MG63 (cell line): ENCODE results near the gene AGFG2. TPM values are rescaled to one million over a fixed set of nuclear protein-coding genes. Genes with fewer than 3 reads are reported as not detected.
"Not testable (repeated sequence)": the region's sequence is repeated elsewhere in the genome, so short reads cannot be mapped to it uniquely, and the experiment has no call there.

Experiments
- DNase-seq: peaks from one replicate; pipeline ENCODE4 v3.0.0-alpha.2; 2020
- H3K27me3 ChIP-seq: fragments of 250-450 bp; sonication (Bioruptor Pico); 2 replicates; pipeline ENCODE4 v1.5.1; 2020; ENCODE audit warnings: mild to moderate bottlenecking, moderate library complexity
- H3K36me3 ChIP-seq: fragments of 250-450 bp; sonication (Bioruptor Pico); 2 replicates; pipeline ENCODE4 v1.5.1; 2020; ENCODE audit warnings: mild to moderate bottlenecking, moderate library complexity
- H3K4me3 ChIP-seq: fragments of 250-450 bp; sonication (Bioruptor Pico); 2 replicates; pipeline ENCODE4 v1.5.1; 2020; ENCODE audit warnings: mild to moderate bottlenecking, moderate library complexity
- H3K9me3 ChIP-seq: fragments of 250-450 bp; sonication (Bioruptor Pico); 2 replicates; pipeline ENCODE4 v1.5.1; 2020; ENCODE audit warnings: mild to moderate bottlenecking, moderate library complexity
- total RNA-seq: library from RNA; depleted of rRNA; stranded (reverse); fragments of >200 nt; shearing (Covaris generic); gene quantifications from 2 replicates; pipeline ENCODE4 v1.2.3, GENCODE V29; 2014; ENCODE audit warnings: low replicate concordance

The AGFG2 gene
- total RNA-seq, 1 experiment from 2014 or later = 10.2 TPM

GRCh38 chr7:100563809-100564400 lies 24.9 kb downstream of the AGFG2 start:
- no peaks in the 10 kb centered on the region for H3K27me3 ChIP-seq
- H3K9me3 ChIP-seq = no peaks in the 10 kb centered on the region
- peak; percentile 41 for DNase-seq
- H3K36me3 ChIP-seq = no peaks in the 10 kb centered on the region
- no peak overlapping the region for H3K4me3 ChIP-seq

GRCh38 chr7:100564405-100564804 lies 25.4 kb downstream of the AGFG2 start:
- not testable (repeated sequence) for DNase-seq, H3K4me3 ChIP-seq, H3K36me3 ChIP-seq, H3K9me3 ChIP-seq, H3K27me3 ChIP-seq

GRCh38 chr7:100565133-100565571 lies 26.1 kb downstream of the AGFG2 start:
- Histone ChIP-seq H3K36me3 (no peaks in the 10 kb centered on the region), H3K4me3 (no peak overlapping the region), H3K9me3 (no peaks in the 10 kb centered on the region), H3K27me3 (no peaks in the 10 kb centered on the region)
- DNase-seq = no peak

GRCh38 chr7:100566018-100566531 lies 27.1 kb downstream of the AGFG2 start:
- H3K36me3 ChIP-seq = no peaks in the 10 kb centered on the region
- no peak for DNase-seq

GRCh38 chr7:100567031-100567730 lies 28.2 kb downstream of the AGFG2 start:
- Histone ChIP-seq H3K27me3 (no peaks in the 10 kb centered on the region), H3K36me3 (no peaks in the 10 kb centered on the region), H3K4me3 (no peak overlapping the region), H3K9me3 (no peaks in the 10 kb centered on the region)
- no peak for DNase-seq

More at GRCh38 chr7:100566018-100566531, 27.1 kb downstream of the AGFG2 start:
- Histone ChIP-seq H3K27me3 (no peaks in the 10 kb centered on the region), H3K4me3 (no peak overlapping the region), H3K9me3 (no peaks in the 10 kb centered on the region)

- DNase-seq = no peak
Measured at GRCh38 chr7:100567751-100568175, 28.8 kb downstream of the AGFG2 start.

GRCh38 chr7:100568176-100568895 lies 29.3 kb downstream of the AGFG2 start:
- DNase-seq = no peak
- Histone ChIP-seq H3K27me3 (no peaks in the 10 kb centered on the region), H3K36me3 (no peaks in the 10 kb centered on the region), H3K9me3 (no peaks in the 10 kb centered on the region), H3K4me3 (no peak overlapping the region)

More at GRCh38 chr7:100567751-100568175, 28.8 kb downstream of the AGFG2 start:
- Histone ChIP-seq H3K4me3 (no peak overlapping the region), H3K36me3 (no peaks in the 10 kb centered on the region), H3K9me3 (no peaks in the 10 kb centered on the region), H3K27me3 (no peaks in the 10 kb centered on the region)

GRCh38 chr7:100568896-100569844 lies 30.2 kb downstream of the AGFG2 start:
- no peaks in the 10 kb centered on the region for H3K27me3 ChIP-seq
- DNase-seq = no peak
- no peak overlapping the region for H3K4me3 ChIP-seq
- no peaks in the 10 kb centered on the region for H3K9me3 ChIP-seq
- H3K36me3 ChIP-seq = no peaks in the 10 kb centered on the region

- H3K9me3 ChIP-seq = no peaks in the 10 kb centered on the region
- H3K4me3 ChIP-seq = no peak overlapping the region
- no peak for DNase-seq
- no peaks in the 10 kb centered on the region for H3K27me3 ChIP-seq
- no peaks in the 10 kb centered on the region for H3K36me3 ChIP-seq
Measured at GRCh38 chr7:100570954-100571828, 32.2 kb downstream of the AGFG2 start.

- DNase-seq = no peak
- Histone ChIP-seq H3K4me3 (no peak overlapping the region), H3K27me3 (no peaks in the 10 kb centered on the region), H3K36me3 (no peaks in the 10 kb centered on the region), H3K9me3 (no peaks in the 10 kb centered on the region)
Measured at GRCh38 chr7:100571829-100572116, 32.8 kb downstream of the AGFG2 start.

- no peak for DNase-seq
- no peaks in the 10 kb centered on the region for H3K27me3 ChIP-seq
- no peaks in the 10 kb centered on the region for H3K9me3 ChIP-seq
Measured at GRCh38 chr7:100572281-100572948, 33.4 kb downstream of the AGFG2 start.

GRCh38 chr7:100572949-100573675 lies 34.1 kb downstream of the AGFG2 start:
- no peak for DNase-seq

More at GRCh38 chr7:100572281-100572948, 33.4 kb downstream of the AGFG2 start:
- no peak overlapping the region for H3K4me3 ChIP-seq
- no peaks in the 10 kb centered on the region for H3K36me3 ChIP-seq

GRCh38 chr7:100573691-100574361 lies 34.8 kb downstream of the AGFG2 start, which contains the start of gene SAP25:
SAP25 (minus strand) TSS chr7:100573900; CDS start chr7:100573742, 158 bp downstream.
- Histone ChIP-seq H3K4me3 (no peak within 1 kb of the TSS), H3K27me3 (no peaks in the 10 kb centered on the region), H3K9me3 (no peaks in the 10 kb centered on the region), H3K36me3 (no peaks in the 10 kb centered on the region)
- no peak for DNase-seq

More at GRCh38 chr7:100572949-100573675, 34.1 kb downstream of the AGFG2 start:
- Histone ChIP-seq H3K9me3 (no peaks in the 10 kb centered on the region), H3K4me3 (no peak overlapping the region), H3K27me3 (no peaks in the 10 kb centered on the region), H3K36me3 (no peaks in the 10 kb centered on the region)
